HG03565 (cell line): ENCODE measurements around the gene DHCR7.

Experiments used
- ATAC-seq: cut with Tn5 transposase; IDR thresholded peaks from one replicate; pipeline ENCODE4 v1.9.1; 2021; ENCODE audit warnings: mild to moderate bottlenecking, moderate library complexity; ENCODE audit not compliant: unreplicated experiment

The DHCR7 gene, protein sequence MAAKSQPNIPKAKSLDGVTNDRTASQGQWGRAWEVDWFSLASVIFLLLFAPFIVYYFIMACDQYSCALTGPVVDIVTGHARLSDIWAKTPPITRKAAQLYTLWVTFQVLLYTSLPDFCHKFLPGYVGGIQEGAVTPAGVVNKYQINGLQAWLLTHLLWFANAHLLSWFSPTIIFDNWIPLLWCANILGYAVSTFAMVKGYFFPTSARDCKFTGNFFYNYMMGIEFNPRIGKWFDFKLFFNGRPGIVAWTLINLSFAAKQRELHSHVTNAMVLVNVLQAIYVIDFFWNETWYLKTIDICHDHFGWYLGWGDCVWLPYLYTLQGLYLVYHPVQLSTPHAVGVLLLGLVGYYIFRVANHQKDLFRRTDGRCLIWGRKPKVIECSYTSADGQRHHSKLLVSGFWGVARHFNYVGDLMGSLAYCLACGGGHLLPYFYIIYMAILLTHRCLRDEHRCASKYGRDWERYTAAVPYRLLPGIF

DNA sequence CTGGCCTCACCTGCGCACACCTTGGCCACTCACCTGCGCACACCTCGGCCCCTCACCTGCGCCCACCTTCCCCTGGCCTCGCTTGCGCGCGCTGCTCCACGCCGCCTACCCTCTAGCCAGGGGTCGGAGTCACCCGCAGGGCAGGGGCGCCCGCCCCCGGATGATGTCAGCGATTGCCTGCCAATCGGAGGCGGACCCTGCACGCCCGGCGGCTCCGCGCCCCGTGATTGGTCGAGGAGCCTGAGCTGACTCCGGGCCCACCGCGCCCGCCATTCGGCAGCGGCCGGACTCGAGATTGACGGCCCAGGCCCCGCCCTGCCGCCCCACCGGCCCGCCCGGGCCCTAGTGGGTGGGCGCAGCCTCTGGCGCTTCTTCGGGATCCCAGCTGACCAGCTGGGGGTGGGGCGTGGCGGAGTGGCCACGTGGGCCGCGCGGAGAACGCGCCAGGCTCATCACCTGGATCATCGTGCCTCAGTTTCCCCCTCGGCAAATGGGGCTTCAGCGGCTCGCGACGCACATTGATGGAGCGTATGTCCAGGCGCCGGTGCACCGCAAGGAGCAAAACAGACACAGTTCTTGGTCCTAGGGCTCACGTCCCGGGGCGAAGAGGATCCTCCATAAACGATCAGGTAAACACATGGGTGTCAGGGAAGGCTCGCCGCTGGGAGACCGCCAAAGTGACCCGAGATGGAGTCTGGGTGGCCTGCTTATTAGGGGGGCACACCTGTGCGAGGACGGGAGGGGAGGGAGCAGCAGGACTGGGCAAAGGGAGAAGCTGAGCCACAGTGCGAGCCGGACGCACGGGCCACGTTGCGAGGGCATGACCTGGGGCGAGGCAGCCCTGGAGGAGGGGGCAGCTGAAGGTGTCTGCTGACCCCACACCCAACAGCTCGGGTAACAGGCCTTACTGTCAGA is at the start of gene DHCR7:
Gene DHCR7 (minus strand): TSS at position 137 of the 915 bp plus-strand sequence. CDS start 3,441 bp downstream, outside the sequence.
- ATAC-seq = peak; percentile 74

DNA sequence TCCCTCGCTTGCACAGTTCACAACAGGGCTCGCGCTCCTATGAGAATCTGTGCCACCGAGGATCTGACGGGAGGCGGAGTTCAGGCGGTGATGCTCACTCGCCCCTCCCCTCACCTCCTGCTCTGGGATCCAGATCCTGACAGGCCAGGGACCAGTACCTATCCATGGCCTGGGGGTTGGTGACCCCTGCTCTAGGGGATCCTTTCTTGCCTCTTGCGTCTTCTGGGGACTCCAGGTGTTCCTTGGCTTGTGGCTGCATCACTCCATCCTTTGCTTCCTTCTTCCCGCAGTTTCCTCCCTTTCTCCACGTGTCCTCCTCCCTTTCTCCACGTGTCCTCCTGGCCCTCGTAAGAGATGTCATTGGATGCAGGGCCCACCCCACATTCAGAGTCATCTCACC is 48.2 kb upstream of the DHCR7 start:
- no peak for ATAC-seq

DNA sequence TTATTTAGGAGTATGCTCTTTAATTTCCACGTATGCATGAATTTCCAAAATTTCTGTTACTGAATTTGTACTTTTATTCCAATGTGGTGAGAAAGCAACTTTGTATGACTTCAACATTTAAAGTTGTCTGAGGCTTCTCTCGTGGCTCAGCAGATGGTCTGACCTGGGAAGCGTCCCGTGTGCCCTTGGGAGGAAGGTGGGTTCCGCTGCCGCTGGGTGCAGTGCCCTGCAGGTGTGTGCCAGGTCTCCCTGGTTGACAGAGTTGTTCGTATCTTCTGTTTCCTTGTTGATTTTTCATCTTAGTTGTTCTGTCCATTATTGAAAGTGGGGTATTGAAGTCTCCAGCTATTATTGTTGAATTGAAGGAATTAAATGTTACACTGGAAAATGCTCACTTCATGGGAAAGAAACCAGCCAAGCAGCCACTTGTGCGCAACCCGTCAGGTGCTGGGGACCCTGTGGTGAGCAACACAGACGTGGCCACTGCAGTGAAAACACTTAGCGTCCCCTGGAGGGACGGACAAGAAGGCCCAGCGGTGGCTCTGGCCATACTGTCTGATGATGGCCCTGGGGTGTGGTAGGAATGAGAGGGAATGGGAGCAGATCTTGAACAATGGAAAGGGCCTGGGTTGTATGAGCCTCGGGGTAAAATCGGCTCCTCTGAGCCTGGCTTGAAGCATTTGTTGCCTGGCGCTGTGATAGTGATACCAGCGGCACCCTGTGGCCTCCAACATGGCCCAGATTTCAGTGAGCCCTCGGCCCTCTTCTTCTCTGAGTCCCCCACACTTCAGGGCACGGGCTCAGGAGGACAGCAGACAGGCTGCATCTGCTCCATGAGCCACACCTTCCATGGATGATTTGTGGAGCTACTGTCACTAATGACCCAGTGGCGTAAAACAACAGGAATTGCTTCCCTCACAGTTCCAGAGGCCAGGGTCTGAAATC is 47.4 kb upstream of the DHCR7 start:
- no peak for ATAC-seq

DNA sequence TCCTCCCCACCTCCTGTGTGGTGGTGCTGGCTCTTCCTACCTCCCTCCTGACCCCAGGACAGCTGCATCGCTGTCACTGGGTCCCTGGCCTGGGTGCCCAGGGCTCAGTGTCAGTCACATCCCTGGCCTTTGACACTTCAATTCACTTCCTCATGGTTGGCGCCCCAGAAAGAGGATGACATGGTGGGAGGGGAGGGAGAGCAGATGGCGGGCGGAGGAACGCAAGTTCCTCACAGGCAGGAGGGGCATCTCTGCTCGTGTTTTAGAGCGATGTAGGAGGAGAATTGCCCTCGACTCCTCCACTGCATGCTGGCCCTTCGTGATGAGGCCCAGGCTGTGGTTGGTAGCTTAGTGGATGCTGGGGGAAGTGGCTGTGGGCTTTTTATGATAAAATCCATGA is 43.7 kb upstream of the DHCR7 start:
- ATAC-seq = no peak

DNA sequence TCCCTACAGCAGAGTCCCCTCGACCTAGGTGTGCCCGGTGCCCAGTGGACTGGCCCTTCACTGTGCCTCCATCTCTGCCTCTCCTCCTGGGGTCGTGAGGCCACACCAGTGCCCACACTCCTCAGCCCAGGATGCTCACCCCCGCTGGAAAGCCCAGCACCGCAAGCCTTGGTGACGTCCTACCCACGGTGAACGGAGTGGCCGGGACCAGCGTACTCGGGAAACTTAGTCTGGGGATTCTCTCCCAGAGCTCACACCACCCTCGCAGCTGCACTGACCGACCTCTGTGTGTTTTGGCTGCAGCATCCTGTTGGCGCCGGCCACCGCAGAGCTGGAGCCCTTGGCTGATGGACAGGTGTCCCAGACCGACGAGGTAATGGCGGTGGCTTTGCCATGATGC is 43.3 kb upstream of the DHCR7 start:
- ATAC-seq = no peak

DNA sequence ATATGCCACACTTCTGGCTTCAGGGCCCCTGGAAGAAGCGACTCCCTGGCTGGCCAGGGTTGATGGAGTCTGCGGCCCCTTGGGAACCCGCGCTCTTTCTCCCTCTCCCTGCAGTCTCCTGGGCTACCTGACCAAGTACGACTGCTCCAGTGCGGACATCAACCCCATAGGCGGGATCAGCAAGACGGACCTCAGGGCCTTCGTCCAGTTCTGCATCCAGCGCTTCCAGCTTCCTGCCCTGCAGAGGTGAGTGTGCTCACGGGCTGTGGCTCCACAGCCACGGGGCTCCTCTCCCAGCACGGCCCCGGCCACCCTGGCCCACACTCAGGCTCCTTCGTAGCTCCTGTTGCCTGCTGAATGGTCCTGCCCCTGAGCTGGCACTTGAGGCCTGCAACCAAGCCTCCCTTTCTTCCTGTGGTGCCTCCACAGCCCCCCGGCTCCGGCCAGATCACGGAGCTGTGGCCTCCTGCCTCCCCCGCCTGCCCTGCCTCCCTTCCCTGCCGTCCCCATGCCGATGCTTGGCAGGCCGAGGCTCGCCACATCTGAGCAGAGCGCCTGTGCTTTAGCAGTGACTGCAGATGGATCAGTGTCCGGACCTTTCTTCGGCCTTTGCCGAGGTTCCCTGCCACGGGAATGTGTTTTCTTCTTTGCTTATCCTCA is 42.7 kb upstream of the DHCR7 start:
- ATAC-seq = no peak

DNA sequence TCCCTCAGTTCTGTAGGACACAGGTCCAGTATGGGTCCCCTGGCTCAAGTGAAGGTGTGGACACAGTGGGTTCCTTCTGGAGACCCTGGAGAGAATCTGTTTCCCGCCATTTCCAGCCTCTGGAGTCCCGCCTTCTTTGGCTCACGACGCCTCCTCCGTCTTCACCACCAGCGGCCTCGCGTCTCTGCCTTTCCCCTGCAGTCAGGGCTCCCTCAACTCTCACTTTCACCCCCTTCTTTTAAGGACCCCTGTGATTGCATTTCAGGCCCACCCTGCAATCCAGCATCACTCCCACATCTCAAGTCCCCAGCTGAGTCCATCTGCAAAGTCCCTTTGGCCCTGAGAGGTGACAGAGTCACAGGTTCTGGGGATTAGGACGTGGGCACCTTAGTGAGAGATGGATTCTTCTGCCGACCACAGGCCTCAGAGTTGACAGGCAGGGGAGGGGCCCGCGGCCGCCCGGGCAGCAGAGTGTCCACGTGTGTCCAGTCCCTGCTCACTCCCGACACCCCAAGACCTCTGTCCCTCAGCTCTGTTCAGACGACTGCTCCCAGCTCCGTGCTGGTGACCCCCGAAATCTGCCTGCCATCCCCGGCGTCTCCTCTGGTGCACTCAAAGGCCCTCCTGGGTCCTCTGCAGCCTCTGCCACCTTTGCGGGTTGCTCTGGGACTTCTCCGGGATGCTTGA is 42.0 kb upstream of the DHCR7 start:
- no peak for ATAC-seq

DNA sequence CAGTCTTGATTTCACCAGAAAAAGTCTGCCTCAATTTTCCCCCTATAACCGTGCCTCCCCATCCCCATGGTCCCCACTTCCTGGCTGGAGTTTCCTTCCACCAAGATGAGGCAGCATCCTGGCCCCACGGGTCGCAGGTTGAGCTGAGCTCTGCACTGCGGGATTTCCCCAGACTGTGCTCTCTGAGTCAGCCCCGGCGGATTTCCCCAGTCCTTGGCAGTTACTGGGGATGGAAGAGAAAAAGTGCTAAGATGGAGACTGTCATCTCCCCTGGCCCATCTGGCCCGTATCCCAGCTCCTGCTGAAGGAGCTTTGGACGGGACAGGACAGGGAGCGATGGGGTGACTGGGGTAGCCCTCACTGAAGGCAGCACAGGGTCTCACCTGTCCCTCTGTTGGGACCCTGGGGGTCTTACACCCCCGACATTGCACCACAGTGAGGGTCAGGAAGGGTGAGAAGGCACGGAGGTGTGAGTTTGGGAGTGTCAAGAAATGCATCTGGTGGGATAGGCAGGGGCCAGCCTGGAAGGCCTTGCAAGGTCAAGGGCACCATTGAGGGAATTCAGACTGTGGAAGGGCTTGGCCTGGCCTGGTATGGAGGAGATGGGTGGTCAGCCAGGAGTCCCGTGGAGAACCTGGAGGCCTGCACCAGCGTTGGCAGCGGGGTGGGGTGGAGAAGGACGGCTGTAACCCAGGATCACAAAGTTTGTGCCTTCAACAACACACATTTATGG is 41.3 kb upstream of the DHCR7 start:
- ATAC-seq = no peak

DNA sequence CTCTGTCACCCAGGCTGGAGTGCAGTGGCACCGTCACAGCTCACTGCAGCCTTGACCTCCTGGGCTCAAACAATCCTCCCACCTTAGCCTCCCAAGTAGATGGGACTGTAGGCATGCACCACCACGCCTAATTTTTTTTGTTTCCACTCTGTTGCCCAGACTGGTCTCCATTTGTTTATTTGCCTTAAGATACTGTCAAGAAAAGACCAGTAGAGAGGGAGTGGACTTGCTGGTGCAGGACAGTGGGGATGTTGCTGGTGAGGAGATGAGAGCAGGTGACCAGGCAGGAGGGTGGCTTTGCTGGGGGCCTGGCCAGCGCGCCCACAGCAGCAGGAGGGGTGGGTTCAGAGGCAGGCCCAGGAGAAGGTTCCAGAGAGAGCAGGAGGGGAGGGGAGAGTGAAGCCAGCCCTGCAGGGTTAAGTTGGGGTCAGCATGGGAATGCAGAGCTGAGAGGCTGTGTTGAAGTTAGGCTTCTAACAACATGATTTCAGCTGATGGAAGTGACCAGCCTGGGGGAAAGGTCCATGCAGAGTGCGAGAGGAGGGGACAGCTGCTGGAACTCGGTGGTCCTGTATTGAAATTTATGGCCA is 40.6 kb upstream of the DHCR7 start:
- ATAC-seq = no peak

DNA sequence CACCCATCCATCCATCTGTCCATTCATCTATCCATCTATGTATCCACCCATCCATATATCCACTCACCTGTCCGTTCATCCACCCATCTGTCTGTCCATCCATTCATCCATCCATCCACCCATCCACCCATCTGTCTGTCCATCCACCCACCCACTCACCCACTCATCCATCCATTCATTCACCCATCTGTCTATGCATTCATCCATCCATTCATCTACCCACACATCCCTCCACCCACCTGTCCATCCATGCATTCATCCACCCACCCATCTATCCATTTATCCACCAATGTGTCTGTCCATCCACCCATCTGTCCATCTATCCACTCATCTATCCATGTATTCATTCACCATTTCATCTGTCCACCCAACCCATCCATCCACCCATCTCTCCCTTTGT is 38.1 kb upstream of the DHCR7 start:
- no peak for ATAC-seq

DNA sequence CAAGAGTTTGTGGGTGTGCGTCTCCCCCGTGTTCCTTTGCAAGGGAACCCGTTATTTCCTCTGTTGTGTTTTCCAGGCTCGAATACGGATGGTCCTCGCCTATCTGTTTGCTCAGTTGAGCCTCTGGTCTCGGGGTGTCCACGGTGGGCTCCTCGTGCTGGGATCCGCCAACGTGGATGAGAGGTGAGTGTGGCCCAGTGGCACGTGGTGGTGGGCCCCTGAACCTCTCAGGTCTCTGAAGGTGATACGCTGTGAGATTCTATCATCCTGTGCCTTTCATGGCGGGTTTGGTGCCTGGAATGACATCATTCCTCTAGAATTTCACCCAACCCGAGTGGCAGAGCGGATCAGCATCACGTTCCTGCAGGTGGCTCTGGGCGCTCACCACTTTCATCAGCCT is 37.3 kb upstream of the DHCR7 start:
- ATAC-seq = no peak

DNA sequence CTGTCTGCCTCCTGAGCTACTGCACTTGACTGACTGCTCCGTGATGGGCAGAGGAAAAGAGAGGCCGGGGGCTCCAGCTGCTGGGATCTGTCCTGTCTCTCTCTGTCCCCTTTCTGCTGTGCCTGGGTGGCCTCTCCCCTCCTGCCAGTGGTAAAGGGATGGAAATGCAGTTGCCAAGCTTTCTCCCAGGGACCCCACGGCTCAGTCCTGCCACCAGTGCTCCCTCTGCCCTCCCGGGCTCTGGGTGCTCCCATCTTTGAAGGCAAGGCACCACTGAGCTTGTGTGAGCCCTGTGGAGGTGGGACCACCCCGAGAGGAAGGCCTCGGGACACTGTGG is 36.8 kb upstream of the DHCR7 start:
- ATAC-seq = no peak

DNA sequence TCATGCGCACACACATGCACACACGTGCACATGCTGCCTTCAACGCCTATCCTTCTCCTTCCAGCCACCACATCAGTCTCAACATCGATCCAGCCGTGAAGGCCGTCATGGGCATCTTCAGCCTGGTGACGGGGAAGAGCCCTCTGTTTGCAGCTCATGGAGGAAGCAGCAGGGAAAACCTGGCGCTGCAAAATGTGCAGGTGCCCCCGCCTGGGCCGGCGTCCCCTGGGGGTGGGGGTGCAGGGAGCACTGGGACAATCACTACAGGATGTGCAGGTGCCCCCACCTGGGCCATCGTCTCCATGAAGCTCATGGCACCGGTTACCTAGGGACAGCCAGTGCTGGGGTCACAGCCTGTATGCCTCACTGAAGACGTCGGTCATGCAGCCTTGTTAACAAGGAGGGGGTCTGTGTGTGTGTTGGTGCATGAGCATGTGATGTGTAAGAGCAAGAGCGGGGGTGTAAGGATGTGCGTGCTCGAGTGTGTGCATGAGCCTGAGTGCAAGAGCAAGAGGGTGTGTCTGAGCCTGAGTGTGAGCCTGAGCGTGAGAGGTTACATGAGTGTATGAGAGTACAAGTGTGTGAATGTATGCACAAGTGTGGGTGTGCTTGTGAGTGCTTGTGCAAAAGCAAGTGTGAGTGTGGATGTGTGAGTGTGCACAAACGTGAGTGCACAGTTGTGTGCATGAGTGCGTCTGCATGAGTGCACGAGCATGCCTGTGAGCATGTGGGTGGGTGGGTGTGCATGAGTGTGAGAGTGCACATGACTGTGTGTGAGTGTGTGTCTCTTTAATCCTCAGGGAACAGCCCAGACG is 36.3 kb upstream of the DHCR7 start:
- ATAC-seq = no peak

DNA sequence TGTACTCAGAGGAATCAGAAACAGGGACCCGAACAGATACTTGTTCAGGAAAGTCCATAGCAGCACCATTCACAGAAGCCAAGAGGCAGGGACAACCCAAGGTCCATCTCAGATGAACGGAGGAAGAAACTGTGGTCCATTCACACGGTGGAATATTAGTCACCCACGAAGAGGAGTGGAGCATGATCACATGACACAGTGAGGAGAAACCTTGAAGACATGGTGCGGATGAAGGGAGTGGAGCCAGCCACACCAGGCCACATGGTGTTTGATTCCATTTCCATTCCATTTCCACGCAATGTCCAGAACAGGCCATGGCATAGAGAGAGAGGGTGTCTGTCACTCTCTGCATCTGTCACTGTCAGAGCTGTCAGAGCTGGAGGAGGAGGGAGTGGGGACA is 35.5 kb upstream of the DHCR7 start:
- ATAC-seq = no peak

DNA sequence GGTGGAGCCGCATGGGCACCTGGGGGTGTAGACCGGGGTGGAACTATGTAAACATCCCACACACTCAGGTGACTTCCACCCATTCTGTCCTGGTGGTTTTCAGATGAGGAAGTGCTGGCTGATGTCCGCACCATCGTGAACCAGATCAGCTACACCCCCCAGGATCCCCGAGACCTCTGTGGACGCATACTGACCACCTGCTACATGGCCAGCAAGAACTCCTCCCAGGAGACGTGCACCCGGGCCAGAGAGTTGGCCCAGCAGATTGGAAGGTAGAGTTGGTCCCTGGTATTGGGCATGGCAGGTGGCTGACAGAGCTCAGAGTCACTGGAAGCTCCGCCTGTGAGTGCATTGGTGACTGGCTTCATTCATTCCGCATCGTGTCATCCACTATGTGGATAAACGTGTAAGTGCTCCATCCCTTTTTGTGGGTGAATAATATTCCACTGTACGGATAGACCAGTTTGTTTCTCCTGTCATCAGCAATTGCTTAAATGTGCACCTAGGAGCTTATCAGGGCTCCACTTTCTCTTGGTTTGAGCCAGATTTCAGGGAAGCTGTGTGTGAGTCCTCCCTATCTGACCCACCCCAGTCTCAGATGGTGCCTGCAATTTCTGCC is 34.7 kb upstream of the DHCR7 start:
- no peak for ATAC-seq

DNA sequence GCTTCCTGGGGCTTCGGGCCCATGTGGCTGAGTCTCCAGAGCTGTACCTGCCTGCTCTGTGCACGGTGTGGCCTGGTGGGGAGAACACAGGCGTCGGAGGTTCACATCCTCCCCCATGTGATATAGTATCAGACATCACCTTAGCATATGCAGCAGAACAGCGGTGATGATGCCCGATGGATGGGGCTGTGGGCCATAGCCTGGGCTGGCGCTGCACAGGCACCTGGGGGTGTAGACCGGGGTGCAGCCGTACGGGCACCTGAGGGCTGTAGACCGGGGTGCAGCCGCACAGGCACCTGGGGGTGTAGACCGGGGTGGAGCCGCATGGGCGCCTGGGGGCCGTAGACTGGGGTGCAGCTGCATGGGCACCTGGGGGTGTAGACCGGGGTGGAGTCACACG is 34.0 kb upstream of the DHCR7 start:
- ATAC-seq = no peak
